Ascending aorta (tissue), 2 donors: ENCODE measurements around the gene MSI2. TPM values are rescaled to one million over a fixed set of nuclear protein-coding genes. Genes with fewer than 3 reads are reported as not detected.

Experiments used
- DNase-seq, 2 donors: peaks; one replicate each; pipeline ENCODE4 v3.0.0-alpha.2; 2019; ENCODE audit warnings: low spot score in 2 of 2
- H3K27ac ChIP-seq, 2 donors: fragments of 200-600 bp; sonication (generic); one replicate each; pipeline ENCODE4 v1.5.1; 2016 to 2017; ENCODE audit warnings: mild to moderate bottlenecking in 1 of 2
- H3K27me3 ChIP-seq: fragments of 200-600 bp; sonication (generic); one replicate; pipeline ENCODE4 v1.5.1; 2017
- H3K36me3 ChIP-seq, 2 donors: fragments of 200-600 bp; sonication (generic); one replicate each; pipeline ENCODE4 v1.5.1; 2016
- H3K4me1 ChIP-seq, 2 donors: fragments of 200-600 bp; sonication (generic); one replicate each; pipeline ENCODE4 v1.5.1; 2016 to 2017; ENCODE audit warnings: mild to moderate bottlenecking in 1 of 2
- H3K4me3 ChIP-seq, 2 donors: fragments of 200-600 bp; sonication (generic); one replicate each; pipeline ENCODE4 v1.5.1; 2016 to 2017; ENCODE audit warnings: mild to moderate bottlenecking in 1 of 2
- H3K9me3 ChIP-seq, 2 donors: fragments of 200-600 bp; sonication (generic); one replicate each; pipeline ENCODE4 v1.5.1; 2016
- intact Hi-C: fragments of 100-400 bp; cut with DNase I; formaldehyde crosslinking; loops from one replicate; pipeline ENCODE4 v1.15.1; 2023
- total RNA-seq: library from RNA; depleted of rRNA; stranded (reverse); fragments of >200 nt; gene quantifications from one replicate; pipeline ENCODE4 v1.1.0, GENCODE V29; 2016
- TF ChIP-seq, protein P1 (sequence below), 3 experiments: fragments of 200-600 bp in 2 of 3; fragments of 450-650 bp in 1 of 3; sonication (generic) in 2 of 3; IDR thresholded peaks; one replicate each; pipeline ENCODE4 v1.5.1; 2016 to 2019; ENCODE audit warnings: antibody characterized with exemption in 3 of 3, mild to moderate bottlenecking in 1 of 3, moderate library complexity in 1 of 3

Gene MSI2
- total RNA-seq, 1 donor from 2014 or later = 11.7 TPM

DNA sequence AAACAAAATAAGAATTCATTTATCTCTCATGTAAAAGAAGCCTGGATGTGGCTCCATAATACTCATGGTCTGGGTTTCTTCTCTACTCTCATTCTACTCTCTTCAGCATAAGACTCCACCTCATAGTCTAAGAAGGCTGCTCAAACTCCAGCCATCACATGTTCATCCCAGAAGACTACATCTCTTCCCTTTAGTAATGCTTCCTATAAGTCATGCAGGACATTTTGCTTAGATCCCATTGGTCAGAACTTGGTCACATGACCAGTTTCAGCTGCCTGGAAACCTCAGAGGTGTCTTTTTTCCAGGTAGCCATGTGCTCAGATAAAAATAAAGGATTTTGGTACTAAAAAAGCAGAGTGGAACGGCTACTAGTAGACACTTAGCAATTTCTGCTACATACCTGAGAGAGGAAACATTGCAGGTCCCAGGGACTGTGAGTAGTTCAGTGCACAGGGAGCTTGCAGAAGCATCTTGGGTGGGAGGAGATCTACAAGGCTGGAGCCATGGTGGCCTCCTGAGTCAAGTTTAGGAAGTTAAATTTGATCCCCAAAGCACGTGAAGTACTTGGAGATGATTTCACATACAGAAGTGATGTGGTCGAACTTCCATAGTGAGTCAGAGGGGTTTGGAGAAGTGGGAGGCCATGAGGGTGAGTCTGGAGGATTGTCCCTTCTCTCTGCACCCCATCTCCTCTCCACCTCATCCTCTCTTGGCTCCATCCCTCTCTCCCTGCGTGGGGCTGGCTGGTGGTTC lies 378.6 kb downstream of the MSI2 start:
- Histone ChIP-seq H3K27ac (no peak overlapping the region), H3K4me1 (no peaks in the 10 kb centered on the region), H3K9me3 (no peaks in the 10 kb centered on the region), H3K27me3 (no peaks in the 10 kb centered on the region), H3K36me3 (peaks cover 0 to 3% of the 10 kb centered on the region in 2 donors), H3K4me3 (no peak overlapping the region)
- TF ChIP-seq, protein P1, sequence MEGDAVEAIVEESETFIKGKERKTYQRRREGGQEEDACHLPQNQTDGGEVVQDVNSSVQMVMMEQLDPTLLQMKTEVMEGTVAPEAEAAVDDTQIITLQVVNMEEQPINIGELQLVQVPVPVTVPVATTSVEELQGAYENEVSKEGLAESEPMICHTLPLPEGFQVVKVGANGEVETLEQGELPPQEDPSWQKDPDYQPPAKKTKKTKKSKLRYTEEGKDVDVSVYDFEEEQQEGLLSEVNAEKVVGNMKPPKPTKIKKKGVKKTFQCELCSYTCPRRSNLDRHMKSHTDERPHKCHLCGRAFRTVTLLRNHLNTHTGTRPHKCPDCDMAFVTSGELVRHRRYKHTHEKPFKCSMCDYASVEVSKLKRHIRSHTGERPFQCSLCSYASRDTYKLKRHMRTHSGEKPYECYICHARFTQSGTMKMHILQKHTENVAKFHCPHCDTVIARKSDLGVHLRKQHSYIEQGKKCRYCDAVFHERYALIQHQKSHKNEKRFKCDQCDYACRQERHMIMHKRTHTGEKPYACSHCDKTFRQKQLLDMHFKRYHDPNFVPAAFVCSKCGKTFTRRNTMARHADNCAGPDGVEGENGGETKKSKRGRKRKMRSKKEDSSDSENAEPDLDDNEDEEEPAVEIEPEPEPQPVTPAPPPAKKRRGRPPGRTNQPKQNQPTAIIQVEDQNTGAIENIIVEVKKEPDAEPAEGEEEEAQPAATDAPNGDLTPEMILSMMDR (IDR thresholded peaks at IDR 0.05) = no peak
- intact Hi-C loops = no loop called here
- DNase-seq = no peak

- TF ChIP-seq, protein P1 (IDR thresholded peaks at IDR 0.05) = no peak
- Histone ChIP-seq H3K4me1 (no peaks in the 10 kb centered on the region), H3K27ac (no peak overlapping the region), H3K4me3 (no peak overlapping the region), H3K9me3 (no peaks in the 10 kb centered on the region), H3K27me3 (no peaks in the 10 kb centered on the region), H3K36me3 (peaks cover 0 to 3% of the 10 kb centered on the region in 2 donors)
- intact Hi-C loops = no loop called here
- no peak for DNase-seq
Observed at GRCh38 chr17:57636274-57636673, 380.0 kb downstream of the MSI2 start.

- peaks cover 0 to 3% of the 10 kb centered on the region in 2 donors for H3K36me3 ChIP-seq
- no peak overlapping the region for H3K4me3 ChIP-seq
- H3K9me3 ChIP-seq = no peaks in the 10 kb centered on the region
- H3K4me1 ChIP-seq = no peaks in the 10 kb centered on the region
- TF ChIP-seq, protein P1 (IDR thresholded peaks at IDR 0.05) = no peak
- no peak overlapping the region for H3K27ac ChIP-seq
- H3K27me3 ChIP-seq = no peaks in the 10 kb centered on the region
- intact Hi-C loops = no loop called here
- DNase-seq = no peak
Observed at GRCh38 chr17:57636985-57637665, 380.8 kb downstream of the MSI2 start.

GRCh38 chr17:57637666-57638010 lies 381.3 kb downstream of the MSI2 start:
- Histone ChIP-seq H3K9me3 (no peaks in the 10 kb centered on the region), H3K4me3 (no peak overlapping the region), H3K27me3 (no peaks in the 10 kb centered on the region), H3K36me3 (peaks cover 0 to 3% of the 10 kb centered on the region in 2 donors), H3K4me1 (no peaks in the 10 kb centered on the region), H3K27ac (no peak overlapping the region)
- intact Hi-C loops = no loop called here
- TF ChIP-seq, protein P1 (IDR thresholded peaks at IDR 0.05) = no peak
- no peak for DNase-seq

GRCh38 chr17:57638284-57638683 lies 382.0 kb downstream of the MSI2 start:
- TF ChIP-seq, protein P1 (IDR thresholded peaks at IDR 0.05) = no peak
- no peak for DNase-seq
- Histone ChIP-seq H3K4me1 (no peaks in the 10 kb centered on the region), H3K36me3 (peaks cover 0 to 3% of the 10 kb centered on the region in 2 donors), H3K9me3 (no peaks in the 10 kb centered on the region), H3K27ac (no peak overlapping the region), H3K4me3 (no peak overlapping the region), H3K27me3 (no peaks in the 10 kb centered on the region)
- intact Hi-C loops = no loop called here
